HG03378 (cell line): Measurements from ENCODE around the gene TMTC3.
"Not testable (repeated sequence)": the region's sequence is repeated elsewhere in the genome, so short reads cannot be mapped to it uniquely, and the experiment has no call there.

ENCODE experiments used
- ATAC-seq: cut with Tn5 transposase; IDR thresholded peaks from one replicate; pipeline ENCODE4 v1.9.1; 2021; ENCODE audit warnings: mild to moderate bottlenecking, moderate library complexity; ENCODE audit not compliant: unreplicated experiment

Gene TMTC3

DNA sequence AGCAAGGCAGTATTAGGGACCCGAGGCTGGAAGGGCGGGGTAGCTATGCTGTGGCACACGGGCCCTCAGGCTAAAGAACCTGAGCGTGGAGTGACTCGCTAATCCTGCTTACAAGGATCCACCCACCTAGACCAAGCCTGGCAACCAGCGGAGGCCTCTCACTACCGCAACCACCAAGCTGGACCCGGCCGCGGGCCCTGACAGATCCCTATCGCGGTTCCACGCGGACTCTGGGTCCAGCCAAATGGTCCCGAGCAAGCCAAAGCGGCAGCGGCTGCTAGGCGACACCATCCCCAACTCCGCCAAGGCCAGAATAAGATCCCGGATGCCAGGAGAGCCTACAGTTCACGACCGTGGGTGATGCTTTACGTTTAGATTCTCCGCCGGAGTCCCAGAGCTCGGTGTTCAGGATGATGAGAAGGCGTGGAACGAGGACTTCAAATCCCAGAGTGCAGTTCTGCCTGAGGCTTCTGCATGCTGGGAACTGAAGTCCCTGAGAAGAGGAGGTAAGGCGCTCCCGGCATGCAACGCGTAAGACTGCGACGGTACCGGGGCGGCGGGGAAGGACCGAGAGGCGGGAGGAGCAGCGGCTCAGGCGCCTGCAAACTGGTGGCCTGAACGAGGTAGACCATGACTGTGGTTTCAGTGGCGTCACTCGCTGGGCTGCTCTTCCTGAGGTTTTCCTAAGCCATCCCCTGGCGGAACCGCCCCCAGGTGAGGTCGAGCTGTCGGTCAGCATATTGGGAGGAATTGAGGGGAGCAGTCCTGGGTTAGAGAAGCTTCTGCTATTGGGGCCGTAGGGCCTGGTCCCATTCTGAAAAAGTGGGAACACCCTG is at the start of gene TMTC3, which contains the start of gene CEP290:
TMTC3 (plus strand) TSS at position 534 of the 836 bp plus-strand sequence. CDS start 6,009 bp downstream, outside the sequence.
CEP290 (minus strand) TSS at position 315 of the 836 bp plus-strand sequence. CDS start 781 bp downstream, outside the sequence.
- peak; percentile 96 for ATAC-seq

- ATAC-seq, result no peak
Measured at GRCh38 chr12:88092771-88093170, 49.3 kb upstream of the TMTC3 start.

- ATAC-seq, result no peak
Measured at GRCh38 chr12:88093573-88093972, 48.5 kb upstream of the TMTC3 start.

GRCh38 chr12:88108021-88108420 is 34.1 kb upstream of the TMTC3 start:
- ATAC-seq, result no peak

DNA sequence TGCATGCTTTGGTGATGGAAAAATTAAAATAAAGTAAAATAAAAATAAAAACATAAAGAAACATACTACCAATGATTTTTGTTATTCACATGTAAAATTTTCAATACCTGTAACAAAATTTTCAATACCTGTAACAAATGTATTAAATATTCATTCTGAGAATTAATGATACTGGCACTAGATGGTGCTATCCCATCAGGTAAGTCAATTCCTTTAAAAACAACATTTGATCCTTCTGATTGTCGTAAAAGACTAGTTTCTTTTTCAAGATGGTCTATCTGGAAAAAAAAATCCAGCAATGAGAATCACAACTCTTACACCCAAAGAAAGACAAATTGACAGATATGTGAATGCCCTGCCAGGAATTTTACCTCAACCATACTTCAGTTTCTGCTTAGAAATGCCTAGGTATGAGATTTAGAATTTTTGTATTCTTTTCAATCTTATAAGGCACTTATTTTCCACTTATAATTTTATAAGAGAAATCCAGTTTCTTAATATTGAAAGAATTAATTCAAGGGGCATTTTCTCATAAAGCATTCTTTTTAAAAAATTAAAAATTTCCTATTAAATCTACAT is 30.9 kb upstream of the TMTC3 start:
- ATAC-seq, result no peak

DNA sequence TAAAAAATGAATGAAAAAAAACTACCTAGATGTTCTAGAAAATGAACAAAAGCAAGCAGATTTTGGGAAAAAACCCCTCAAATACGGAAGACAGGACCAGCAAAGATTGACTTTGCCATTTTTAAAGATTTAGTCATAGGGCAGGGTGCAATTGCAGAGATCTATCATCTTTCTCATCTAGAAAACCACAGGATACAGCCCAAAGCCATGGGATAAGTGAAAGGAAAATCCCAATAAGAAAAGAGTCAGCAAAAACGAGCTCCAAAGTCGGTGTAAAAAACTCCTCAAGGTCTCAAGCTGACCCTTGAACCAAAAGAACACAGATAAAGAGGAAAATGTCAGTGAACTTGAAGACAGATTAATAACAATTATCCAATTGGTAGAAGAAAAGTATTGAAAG is 28.2 kb upstream of the TMTC3 start:
- no peak for ATAC-seq

DNA sequence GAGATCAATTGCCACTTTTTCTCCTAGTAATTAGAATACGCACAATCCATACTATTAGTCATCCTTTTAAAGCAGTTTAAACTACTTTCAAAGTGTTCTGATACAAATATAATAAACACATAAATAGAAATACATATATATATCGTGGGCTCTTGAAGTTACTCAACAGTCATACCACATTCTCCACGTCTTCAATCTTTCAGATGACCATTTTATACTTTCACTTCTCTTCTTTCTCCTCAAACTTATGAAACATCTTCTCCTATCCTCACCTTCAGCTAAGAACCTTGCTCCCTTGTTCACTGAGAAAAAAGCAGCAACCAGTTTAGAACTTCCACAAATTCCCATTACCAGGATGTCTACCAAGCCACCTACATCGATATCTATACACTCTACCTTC is 19.4 kb upstream of the TMTC3 start:
- ATAC-seq, result peak; percentile 53

DNA sequence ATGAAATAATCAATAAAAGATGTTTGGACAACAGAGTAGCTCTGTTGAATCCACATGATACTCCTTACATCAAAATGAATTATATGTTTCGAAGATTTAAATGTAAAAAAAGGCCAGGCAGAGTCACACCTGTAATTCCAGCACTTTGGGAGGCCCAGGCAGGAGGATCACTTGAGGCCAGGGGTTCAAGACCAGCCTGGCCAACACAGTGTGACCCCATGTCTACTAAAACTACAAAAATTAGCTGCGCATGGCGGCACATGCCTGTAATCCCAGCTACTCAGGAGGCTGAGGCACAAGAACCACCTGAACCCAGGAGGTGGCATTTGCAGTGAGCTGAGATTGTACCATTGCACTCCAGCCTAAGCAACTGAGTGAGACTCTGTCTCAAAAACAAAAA is 15.0 kb upstream of the TMTC3 start:
- no peak for ATAC-seq

GRCh38 chr12:88127855-88128254 is 14.3 kb upstream of the TMTC3 start:
- no peak for ATAC-seq

DNA sequence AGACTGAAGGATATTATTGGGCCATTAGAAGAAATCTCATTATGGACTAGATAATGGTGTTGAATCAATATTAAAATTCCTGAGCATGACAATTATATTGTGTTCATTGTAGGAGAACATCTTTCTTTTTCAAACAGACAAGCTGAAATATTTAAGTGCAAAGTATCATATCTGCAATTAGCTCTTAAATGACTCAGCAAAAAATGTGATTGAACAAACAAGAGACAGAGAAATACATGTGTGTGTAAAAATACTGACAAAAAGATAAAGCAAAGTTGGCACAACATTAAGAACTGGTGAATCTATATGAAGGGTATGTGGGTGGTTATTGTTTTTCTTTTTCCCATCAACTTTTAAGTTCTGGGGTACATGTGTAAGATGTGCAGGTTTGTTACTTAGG is 9.7 kb upstream of the TMTC3 start:
- no peak for ATAC-seq

DNA sequence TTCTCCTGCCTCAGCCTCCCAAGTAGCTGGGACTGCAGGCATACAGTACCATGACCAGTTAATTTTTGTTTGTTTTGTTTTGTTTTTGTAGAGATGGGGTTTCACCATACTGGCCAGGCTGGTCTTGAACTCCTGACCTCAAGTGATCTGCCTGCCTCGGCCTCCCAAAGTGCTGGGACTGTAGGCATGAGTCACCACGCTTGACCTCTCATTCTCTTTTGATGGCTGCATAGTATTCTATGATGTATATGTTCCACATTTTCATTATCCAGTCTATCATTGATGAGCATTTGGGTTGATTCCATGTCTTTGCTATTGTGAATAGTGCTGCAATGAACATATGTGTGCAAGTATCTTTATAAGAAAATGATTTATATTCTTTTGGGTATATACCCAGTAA is 8.9 kb upstream of the TMTC3 start:
- ATAC-seq, result not testable (repeated sequence)

- not testable (repeated sequence) for ATAC-seq
Measured at GRCh38 chr12:88139711-88140110, 2.4 kb upstream of the TMTC3 start.

GRCh38 chr12:88141425-88141773 is 708 bp upstream of the TMTC3 start:
- no peak for ATAC-seq

DNA sequence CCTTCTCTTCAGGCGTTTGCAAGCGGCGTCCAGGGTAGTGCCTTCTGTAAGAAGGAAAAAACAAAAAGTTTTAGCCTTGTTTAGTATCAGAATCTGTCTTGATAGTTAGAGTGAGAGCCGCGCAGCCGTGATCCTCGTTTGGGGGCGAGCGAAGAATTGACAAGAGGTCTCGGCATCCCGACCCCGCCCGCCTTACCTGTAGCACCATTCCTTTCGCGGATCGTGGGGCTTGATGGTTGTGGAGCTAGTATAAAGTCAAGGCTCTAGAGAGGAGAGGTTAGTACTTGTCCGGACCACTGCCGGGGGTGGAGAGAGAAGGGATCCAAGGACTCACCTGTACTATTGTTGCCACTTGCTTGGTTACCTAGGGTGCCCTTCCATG is 494 bp downstream of the TMTC3 start:
- ATAC-seq, result no peak

DNA sequence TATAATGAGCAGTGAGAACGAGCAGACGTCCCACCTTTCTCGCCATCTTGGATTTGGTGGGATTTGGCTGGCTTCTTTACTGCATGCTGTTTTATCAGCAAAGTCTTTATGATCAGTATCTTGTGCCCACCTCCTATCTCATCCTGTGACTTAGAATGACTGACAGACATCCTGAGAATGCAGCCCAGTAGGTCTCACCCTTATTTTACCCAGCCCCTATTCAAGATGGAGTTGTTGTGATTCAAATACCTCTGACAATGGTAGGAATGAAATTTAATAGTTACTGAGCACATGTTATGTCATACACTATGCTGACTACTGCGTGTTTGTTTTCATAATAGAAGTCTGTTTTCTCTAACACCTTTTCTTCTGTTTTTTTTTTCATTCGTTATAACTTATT is 1.9 kb downstream of the TMTC3 start:
- ATAC-seq, result no peak

GRCh38 chr12:88144546-88145468 is 2.7 kb downstream of the TMTC3 start:
- ATAC-seq, result no peak

GRCh38 chr12:88145567-88146505 is 3.7 kb downstream of the TMTC3 start:
- ATAC-seq, result no peak

DNA sequence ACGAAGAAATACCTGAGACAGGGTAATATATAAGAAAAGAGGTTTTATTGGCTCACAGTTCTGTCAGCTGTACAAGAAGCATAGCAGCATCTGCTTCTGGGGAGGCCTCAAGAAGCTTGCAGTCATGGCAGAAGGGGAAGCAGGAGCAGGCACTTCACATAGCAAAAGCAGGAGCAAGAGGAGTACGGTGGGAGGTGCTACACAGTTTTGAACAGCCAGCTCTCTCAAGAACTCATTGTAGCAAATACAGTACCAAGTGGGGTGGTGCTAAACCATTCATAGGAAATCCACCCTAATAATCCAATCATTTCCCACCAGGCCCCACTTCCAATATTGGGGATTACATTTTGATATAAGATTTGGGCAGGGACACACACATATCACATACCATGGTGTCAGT is 8.0 kb downstream of the TMTC3 start:
- ATAC-seq, result no peak

DNA sequence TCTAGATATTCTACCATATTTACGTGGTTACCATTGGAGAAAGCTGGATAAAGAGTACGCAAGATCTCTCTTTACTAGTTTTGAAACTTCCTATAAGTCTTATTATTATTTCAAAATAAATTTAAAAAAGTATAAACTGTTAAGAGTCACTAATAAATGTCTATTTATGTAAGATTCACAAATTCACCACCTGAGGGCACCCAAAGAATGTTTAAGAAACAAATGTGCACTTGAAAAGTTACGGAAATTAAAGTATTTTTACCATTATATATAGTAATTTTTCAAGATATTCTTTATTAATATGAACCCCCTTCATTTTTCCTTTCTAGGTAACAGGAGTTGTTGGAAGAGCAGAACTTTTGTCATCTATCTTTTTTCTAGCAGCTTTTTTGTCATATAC is 11.9 kb downstream of the TMTC3 start:
- no peak for ATAC-seq

DNA sequence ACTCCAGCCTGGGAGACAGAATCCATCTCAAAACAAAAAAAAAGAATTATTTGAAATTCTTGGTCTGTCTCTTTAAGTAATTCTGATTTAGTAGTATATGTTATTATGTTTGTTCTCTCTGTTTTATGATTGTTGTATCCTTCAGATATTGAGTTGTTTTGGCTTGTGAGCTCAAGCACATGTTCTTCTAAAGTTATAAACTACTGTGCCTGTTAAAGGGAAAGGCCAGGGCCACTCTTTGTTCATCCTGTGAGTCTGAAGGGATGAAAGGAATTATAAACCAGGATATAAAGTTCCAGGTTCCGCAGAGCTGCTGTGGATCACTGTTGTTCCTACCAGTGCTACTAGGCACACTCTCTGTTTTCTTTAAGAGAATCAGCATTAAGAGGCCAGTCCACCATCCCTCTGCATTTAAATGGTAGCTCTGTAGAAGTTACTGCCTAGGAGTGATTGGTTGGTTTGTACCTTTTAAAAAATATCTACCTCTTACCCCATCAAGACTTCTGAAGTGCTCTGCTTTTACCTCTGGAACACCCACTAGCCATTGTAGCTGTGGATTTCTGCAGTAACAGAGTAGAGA is 14.1 kb downstream of the TMTC3 start:
- no peak for ATAC-seq
